ENCODE measurements around the gene CCDC17. TPM values are rescaled to one million over a fixed set of nuclear protein-coding genes. Genes with fewer than 3 reads are reported as not detected.

Gene CCDC17
- total and polyA plus RNA-seq, 3 donors from 2014 or later: 3.8 to 5.0 (median 4.4) TPM

- DNase-seq: peak; percentile 42
- H3K27ac ChIP-seq: peak overlapping the region; percentile 16 to 39
- no peak overlapping the region for H3K4me3 ChIP-seq
- H3K4me1 ChIP-seq: no peaks in the 10 kb centered on the region
- H3K27me3 ChIP-seq: no peaks in the 10 kb centered on the region
- no peaks in the 10 kb centered on the region for H3K36me3 ChIP-seq (ENCODE audit: low read depth, missing control alignments)
- H3K9me3 ChIP-seq: no peaks in the 10 kb centered on the region
- intact Hi-C loops (cut with DNase I; ENCODE audit: low total_unique reads): no loop called here
- no peak for TF ChIP-seq POLR2A (IDR thresholded peaks at IDR 0.05)
- TF ChIP-seq CTCF (IDR thresholded peaks at IDR 0.05): no peak
Observed at GRCh38 chr1:45643978-45644377, 20.1 kb upstream of the CCDC17 start.

GRCh38 chr1:45643321-45643720 lies 19.5 kb upstream of the CCDC17 start:
- H3K27me3 ChIP-seq: no peaks in the 10 kb centered on the region
- 71 to 77% methylated on average over 5 of the region's 5 CpGs for WGBS, 2 donors
- intact Hi-C loops (cut with DNase I; ENCODE audit: low total_unique reads): no loop called here
- H3K4me3 ChIP-seq: no peak overlapping the region
- no peaks in the 10 kb centered on the region for H3K9me3 ChIP-seq
- DNase-seq: no peak
- no peaks in the 10 kb centered on the region for H3K4me1 ChIP-seq
- H3K27ac ChIP-seq: peak overlapping the region in 1 of 2 donors; percentile 7
- no peak for TF ChIP-seq POLR2A (IDR thresholded peaks at IDR 0.05)
- no peaks in the 10 kb centered on the region for H3K36me3 ChIP-seq (ENCODE audit: low read depth, missing control alignments)

GRCh38 chr1:45640293-45640692 lies 16.4 kb upstream of the CCDC17 start:
- Histone ChIP-seq H3K9me3 (no peaks in the 10 kb centered on the region), H3K4me3 (no peak overlapping the region), H3K27me3 (no peaks in the 10 kb centered on the region), H3K4me1 (no peaks in the 10 kb centered on the region), H3K36me3 (ENCODE audit: low read depth, missing control alignments) (no peaks in the 10 kb centered on the region), H3K27ac (no peak overlapping the region)
- no peak for TF ChIP-seq CTCF (IDR thresholded peaks at IDR 0.05)
- no peak for TF ChIP-seq POLR2A (IDR thresholded peaks at IDR 0.05)
- no peak for DNase-seq
- WGBS, 2 donors: 92 to 100% methylated on average over 1 of the region's 1 CpG
- intact Hi-C loops (cut with DNase I; ENCODE audit: low total_unique reads): no loop called here

- Histone ChIP-seq H3K27me3 (no peaks in the 10 kb centered on the region), H3K27ac (peak overlapping the region in 1 of 2 donors; percentile 28), H3K9me3 (no peaks in the 10 kb centered on the region), H3K4me1 (no peaks in the 10 kb centered on the region), H3K36me3 (ENCODE audit: low read depth, missing control alignments) (no peaks in the 10 kb centered on the region), H3K4me3 (no peak overlapping the region)
- TF ChIP-seq CTCF (IDR thresholded peaks at IDR 0.05): no peak
- no peak for TF ChIP-seq POLR2A (IDR thresholded peaks at IDR 0.05)
- DNase-seq: no peak
- intact Hi-C loops (cut with DNase I; ENCODE audit: low total_unique reads): no loop called here
- WGBS, 2 donors: 33 to 48% methylated on average over 1 of the region's 1 CpG
Observed at GRCh38 chr1:45635211-45635610, 11.4 kb upstream of the CCDC17 start.

GRCh38 chr1:45630429-45630828 lies 6.6 kb upstream of the CCDC17 start:
- TF ChIP-seq POLR2A (IDR thresholded peaks at IDR 0.05) (no peak), CTCF (IDR thresholded peaks at IDR 0.05) (no peak)
- no peaks in the 10 kb centered on the region for H3K9me3 ChIP-seq
- no peak overlapping the region for H3K4me3 ChIP-seq
- no peak for DNase-seq
- H3K27ac ChIP-seq: no peak overlapping the region
- intact Hi-C loops (cut with DNase I; ENCODE audit: low total_unique reads): no loop called here
- H3K27me3 ChIP-seq: no peaks in the 10 kb centered on the region
- no peaks in the 10 kb centered on the region for H3K36me3 ChIP-seq (ENCODE audit: low read depth, missing control alignments)
- H3K4me1 ChIP-seq: no peaks in the 10 kb centered on the region
- 84 to 88% methylated on average over 1 of the region's 1 CpG for WGBS, 2 donors

All from testis (tissue), 3 donors.